Uterus (tissue), 2 donors: ENCODE data around the gene CILP2.

Experiments used
- POLR2A ChIP-seq, 2 donors: fragments of 450-650 bp; IDR thresholded peaks; one replicate each; pipeline ENCODE4 v1.6.1; 2016; ENCODE audit warnings: antibody characterized with exemption in 2 of 2, mild to moderate bottlenecking in 1 of 2, moderate library complexity in 1 of 2
- TF ChIP-seq, protein P1 (sequence below), 4 experiments: fragments of 200-600 bp in 2 of 4; fragments of 450-650 bp in 2 of 4; sonication (generic) in 2 of 4; IDR thresholded peaks; one replicate each; pipeline ENCODE4 v1.5.1; 2016 to 2019; ENCODE audit warnings: antibody characterized with exemption in 4 of 4, mild to moderate bottlenecking in 2 of 4, moderate library complexity in 1 of 4

DNA sequence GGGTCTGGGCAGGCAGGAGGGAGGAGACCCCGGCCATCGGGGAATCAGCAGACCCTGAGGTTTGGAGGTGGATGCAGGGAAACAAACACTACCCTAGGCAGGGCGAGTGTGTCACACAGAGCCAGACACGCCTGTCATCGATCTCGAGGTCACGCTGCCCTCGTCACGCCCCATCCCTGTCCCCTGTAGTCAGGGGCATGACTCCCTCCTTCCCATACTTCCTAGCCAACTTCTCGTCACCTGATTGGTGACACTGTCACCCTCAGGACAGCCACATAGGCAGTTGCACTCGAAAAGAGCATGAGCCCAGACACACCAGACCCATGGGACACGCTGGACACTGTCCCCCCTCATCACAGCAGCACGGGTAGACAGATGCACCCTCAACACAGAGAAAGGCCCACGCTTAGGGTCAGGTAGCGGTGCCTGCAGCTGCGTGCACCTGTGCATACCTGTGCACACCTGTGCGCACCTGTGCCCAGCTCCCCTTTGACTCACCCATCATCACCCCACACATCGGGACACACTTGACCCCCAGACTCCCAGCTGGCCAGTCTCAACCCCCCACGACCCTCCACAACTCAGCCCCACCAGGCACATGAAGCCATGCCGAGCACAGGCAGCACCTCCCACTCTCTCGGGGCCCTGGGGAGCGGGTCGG, 11.9 kb downstream of the CILP2 start:
- TF ChIP-seq POLR2A (IDR thresholded peaks at IDR 0.05), result no peak
- TF ChIP-seq, protein P1, sequence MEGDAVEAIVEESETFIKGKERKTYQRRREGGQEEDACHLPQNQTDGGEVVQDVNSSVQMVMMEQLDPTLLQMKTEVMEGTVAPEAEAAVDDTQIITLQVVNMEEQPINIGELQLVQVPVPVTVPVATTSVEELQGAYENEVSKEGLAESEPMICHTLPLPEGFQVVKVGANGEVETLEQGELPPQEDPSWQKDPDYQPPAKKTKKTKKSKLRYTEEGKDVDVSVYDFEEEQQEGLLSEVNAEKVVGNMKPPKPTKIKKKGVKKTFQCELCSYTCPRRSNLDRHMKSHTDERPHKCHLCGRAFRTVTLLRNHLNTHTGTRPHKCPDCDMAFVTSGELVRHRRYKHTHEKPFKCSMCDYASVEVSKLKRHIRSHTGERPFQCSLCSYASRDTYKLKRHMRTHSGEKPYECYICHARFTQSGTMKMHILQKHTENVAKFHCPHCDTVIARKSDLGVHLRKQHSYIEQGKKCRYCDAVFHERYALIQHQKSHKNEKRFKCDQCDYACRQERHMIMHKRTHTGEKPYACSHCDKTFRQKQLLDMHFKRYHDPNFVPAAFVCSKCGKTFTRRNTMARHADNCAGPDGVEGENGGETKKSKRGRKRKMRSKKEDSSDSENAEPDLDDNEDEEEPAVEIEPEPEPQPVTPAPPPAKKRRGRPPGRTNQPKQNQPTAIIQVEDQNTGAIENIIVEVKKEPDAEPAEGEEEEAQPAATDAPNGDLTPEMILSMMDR (IDR thresholded peaks at IDR 0.05), result no peak
